HUES64 (cell line): ENCODE measurements around the gene KRTAP9-4. TPM values are rescaled to one million over a fixed set of nuclear protein-coding genes. Genes with fewer than 3 reads are reported as not detected.
"Not testable (repeated sequence)": the region's sequence is repeated elsewhere in the genome, so short reads cannot be mapped to it uniquely, and the experiment has no call there.

ENCODE experiments used
- H3K27ac ChIP-seq: 2 replicates; pipeline ENCODE4 v1.7.0; 2013; ENCODE audit warnings: low read depth, low read length, inconsistent platforms
- H3K27me3 ChIP-seq: 2 replicates; pipeline ENCODE4 v1.6.1; 2013; ENCODE audit warnings: mild to moderate bottlenecking, low read length; ENCODE audit not compliant: insufficient read depth
- H3K36me3 ChIP-seq: 2 replicates; pipeline ENCODE4 v1.6.1; 2013; ENCODE audit warnings: mild to moderate bottlenecking, low read length; ENCODE audit not compliant: insufficient read depth
- H3K4me1 ChIP-seq: 2 replicates; pipeline ENCODE4 v1.6.1; 2013; ENCODE audit warnings: mild to moderate bottlenecking, low read length, moderate library complexity; ENCODE audit not compliant: insufficient read depth
- H3K4me3 ChIP-seq: 2 replicates; pipeline ENCODE4 v1.5.1; 2013; ENCODE audit warnings: mild to moderate bottlenecking, low read length, moderate library complexity
- H3K9ac ChIP-seq: 2 replicates; pipeline ENCODE4 v1.6.1; 2013; ENCODE audit warnings: mild to moderate bottlenecking, low read depth, low read length
- H3K9me3 ChIP-seq: 2 replicates; pipeline ENCODE4 v1.6.1; 2013; ENCODE audit warnings: low read depth, low read length; ENCODE audit not compliant: insufficient read depth
- WGBS: fragments of 150-250, 120-280 bp; methylation state at CpG from one replicate; pipeline ENCODE4 v1.1.7; 2013; ENCODE audit warnings: missing lambda C conversion rate; 5-methylcytosine and 5-hydroxymethylcytosine counted together
- polyA plus RNA-seq, 2 experiments: library from polyadenylated mRNA; stranded (reverse); fragments of 50-300 nt; gene quantifications; one replicate each; pipeline ENCODE4 v1.2.3, GENCODE V29; 2013

Gene KRTAP9-4, protein sequence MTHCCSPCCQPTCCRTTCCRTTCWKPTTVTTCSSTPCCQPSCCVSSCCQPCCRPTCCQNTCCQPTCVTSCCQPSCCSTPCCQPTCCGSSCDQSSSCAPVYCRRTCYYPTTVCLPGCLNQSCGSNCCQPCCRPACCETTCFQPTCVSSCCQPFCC
- not detected for polyA plus RNA-seq (2013, experiment 1 of 2)
- not detected for polyA plus RNA-seq (2013, experiment 2 of 2)

DNA sequence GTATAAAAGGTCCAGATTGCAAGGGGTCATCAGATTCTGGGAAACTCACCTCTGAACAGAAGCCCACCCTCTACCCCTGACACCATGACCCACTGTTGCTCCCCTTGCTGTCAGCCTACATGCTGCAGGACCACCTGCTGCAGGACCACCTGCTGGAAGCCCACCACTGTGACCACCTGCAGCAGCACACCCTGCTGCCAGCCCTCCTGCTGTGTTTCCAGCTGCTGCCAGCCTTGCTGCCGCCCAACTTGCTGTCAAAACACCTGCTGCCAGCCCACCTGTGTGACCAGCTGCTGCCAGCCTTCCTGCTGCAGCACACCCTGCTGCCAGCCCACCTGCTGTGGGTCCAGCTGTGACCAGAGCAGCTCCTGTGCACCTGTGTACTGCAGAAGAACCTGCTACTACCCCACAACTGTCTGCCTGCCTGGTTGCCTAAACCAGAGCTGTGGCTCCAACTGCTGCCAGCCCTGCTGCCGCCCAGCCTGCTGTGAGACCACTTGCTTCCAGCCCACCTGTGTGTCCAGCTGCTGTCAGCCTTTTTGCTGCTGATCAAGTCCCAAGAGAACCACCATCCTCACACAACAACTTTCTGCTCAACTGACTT is at the start of gene KRTAP9-4:
Gene KRTAP9-4 (plus strand): TSS at position 51 of the 604 bp plus-strand sequence. CDS start 34 bp downstream, at position 85.
- H3K4me3 ChIP-seq, H3K9me3 ChIP-seq, H3K9ac ChIP-seq, H3K4me1 ChIP-seq, H3K27ac ChIP-seq, H3K36me3 ChIP-seq: not testable (repeated sequence)
- H3K27me3 ChIP-seq: peaks cover 15% of the 10 kb centered on the region
- WGBS: 69% methylated on average over 2 of the region's 2 CpGs

DNA sequence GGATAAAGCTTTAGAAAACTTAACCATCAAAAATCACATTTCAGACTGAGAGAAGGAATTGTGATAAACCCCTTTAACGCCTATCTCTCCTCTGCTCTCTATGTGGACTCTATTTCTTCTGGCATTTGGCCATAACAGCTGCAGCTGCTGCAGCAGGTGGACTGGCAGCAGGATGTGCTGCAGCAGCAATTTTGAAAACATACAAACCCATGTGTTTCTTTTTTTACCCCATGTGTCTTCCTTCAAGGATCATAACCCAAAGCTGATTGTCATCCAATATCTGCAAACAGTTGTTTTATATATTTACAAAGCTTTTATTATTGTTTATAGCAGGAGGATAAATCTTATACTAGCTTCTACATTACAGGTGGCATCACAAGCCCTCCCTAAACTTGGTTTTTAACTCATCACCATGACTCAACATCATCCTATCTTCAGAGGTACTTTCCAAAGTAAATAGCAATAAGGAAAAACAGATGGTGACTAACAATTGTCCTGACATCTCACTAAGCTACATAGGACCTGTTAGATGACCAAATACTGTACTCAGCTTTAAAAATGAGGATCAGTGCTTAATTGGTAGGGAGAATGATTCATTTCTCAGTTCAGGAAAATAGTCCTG is 37.5 kb upstream of the KRTAP9-4 start:
- no peaks in the 10 kb centered on the region for H3K27me3 ChIP-seq
- H3K9ac ChIP-seq: no peak overlapping the region
- H3K4me3 ChIP-seq: no peak overlapping the region
- peaks cover 12% of the 10 kb centered on the region; the same call in 1 of the 2 replicates for H3K9me3 ChIP-seq
- H3K4me1 ChIP-seq: no peaks in the 10 kb centered on the region
- 84% methylated on average over 1 of the region's 1 CpG for WGBS
- no peak overlapping the region for H3K27ac ChIP-seq
- H3K36me3 ChIP-seq: no peaks in the 10 kb centered on the region

DNA sequence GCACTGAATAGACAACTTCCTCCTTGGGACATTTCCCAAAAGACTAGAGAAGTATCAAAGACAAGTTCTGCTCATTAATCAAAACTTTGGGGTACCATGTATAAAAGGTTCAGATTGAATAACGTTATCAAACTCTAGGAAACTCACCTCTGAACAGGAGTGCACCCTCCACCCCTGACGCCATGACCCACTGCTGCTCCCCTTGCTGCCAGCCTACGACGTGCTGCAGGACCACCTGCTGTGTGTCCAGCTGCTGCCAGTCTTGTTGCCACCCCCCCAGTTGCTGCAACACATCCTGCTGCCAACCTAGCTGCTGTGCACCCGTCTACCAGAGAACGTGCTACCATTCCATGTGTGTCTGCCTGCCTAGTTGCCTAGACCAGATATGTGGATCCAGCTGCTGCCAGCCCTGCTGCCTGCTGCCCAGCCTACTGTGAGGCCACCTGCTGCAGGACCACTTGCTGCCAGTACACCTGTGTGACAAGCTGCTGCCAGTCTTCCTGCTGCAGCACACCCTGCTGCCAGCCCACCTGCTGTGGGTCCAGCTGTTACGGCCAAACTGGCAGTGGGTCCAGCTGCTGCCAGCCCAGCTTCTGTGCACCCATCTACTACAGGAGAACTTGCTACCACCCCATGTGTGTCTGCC is 36.8 kb upstream of the KRTAP9-4 start:
- Histone ChIP-seq H3K36me3 (no peaks in the 10 kb centered on the region), H3K27me3 (no peaks in the 10 kb centered on the region), H3K4me1 (no peaks in the 10 kb centered on the region), H3K4me3 (no peak overlapping the region), H3K27ac (no peak overlapping the region), H3K9me3 (peaks cover 7% of the 10 kb centered on the region; the same call in 1 of the 2 replicates), H3K9ac (no peak overlapping the region)
- WGBS: 88% methylated on average over 7 of the region's 7 CpGs

DNA sequence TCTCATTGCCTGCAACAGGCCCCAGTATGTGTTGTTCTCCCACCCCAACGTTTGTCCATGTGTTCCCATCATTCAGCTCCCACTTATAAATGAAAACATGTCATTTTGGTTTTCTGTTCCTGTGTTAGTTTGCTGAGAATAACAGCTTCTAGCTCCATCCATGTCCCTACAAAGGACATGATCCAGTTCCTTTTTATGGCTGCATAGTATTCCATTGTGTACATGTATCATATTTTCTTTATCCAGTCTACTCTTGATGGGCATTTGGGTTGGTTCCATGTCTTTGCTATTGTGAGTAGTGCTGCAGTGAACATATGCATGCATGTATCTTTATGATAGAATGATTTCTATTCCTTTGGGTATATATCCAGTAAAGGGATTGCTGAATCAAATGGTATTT is 33.8 kb upstream of the KRTAP9-4 start:
- Histone ChIP-seq H3K9me3 (no peaks in the 10 kb centered on the region), H3K36me3 (no peaks in the 10 kb centered on the region), H3K4me1 (no peaks in the 10 kb centered on the region), H3K27me3 (no peaks in the 10 kb centered on the region), H3K9ac (no peak overlapping the region), H3K27ac (no peak overlapping the region), H3K4me3 (no peak overlapping the region)
- 86% methylated on average over 1 of the region's 1 CpG for WGBS

DNA sequence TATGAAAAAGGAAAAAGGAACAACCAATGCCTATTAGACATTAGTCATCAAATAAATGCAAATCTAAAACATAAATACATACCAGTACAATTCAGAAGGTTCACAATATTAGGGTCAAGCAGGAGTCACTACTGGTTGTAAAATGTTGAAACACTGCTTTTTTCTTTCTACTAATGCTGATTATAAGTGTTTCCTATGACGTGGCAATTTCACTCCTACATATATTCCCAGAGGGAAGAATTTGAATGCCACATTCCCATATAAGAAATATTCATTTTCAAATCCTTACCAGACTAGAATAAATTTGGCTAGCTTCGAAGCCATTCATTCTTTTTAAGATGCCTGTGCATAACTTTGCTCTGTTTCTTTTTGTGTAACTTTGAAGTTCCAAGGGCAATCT is 25.7 kb upstream of the KRTAP9-4 start:
- WGBS: 93% methylated on average over 2 of the region's 2 CpGs
- no peak overlapping the region for H3K9ac ChIP-seq
- no peak overlapping the region for H3K27ac ChIP-seq
- H3K4me3 ChIP-seq: no peak overlapping the region
- H3K27me3 ChIP-seq: no peaks in the 10 kb centered on the region
- H3K36me3 ChIP-seq: no peaks in the 10 kb centered on the region
- H3K4me1 ChIP-seq: no peaks in the 10 kb centered on the region
- H3K9me3 ChIP-seq: no peaks in the 10 kb centered on the region

DNA sequence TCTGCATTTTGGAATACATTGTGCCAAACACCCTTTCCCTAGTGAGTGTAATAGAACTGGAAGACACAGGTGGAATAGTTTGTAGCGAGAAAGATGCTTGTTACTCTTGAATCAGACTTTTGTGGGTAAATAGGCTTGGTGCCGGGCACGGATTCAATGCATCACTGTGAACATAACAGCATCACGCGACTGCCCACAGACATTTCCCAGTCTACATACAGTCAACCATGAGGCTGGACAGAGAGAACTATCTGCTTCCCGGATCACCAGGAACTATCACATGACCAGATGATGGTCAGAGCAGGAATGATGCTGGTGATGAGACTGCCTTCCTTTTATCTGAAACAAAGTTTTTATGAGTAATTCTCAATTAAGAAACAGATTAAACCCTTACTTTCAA is 23.4 kb upstream of the KRTAP9-4 start:
- Histone ChIP-seq H3K4me3 (no peak overlapping the region), H3K27me3 (no peaks in the 10 kb centered on the region), H3K9me3 (no peaks in the 10 kb centered on the region), H3K27ac (no peak overlapping the region), H3K9ac (no peak overlapping the region), H3K4me1 (no peaks in the 10 kb centered on the region), H3K36me3 (no peaks in the 10 kb centered on the region)
- WGBS: 92% methylated on average over 6 of the region's 6 CpGs

DNA sequence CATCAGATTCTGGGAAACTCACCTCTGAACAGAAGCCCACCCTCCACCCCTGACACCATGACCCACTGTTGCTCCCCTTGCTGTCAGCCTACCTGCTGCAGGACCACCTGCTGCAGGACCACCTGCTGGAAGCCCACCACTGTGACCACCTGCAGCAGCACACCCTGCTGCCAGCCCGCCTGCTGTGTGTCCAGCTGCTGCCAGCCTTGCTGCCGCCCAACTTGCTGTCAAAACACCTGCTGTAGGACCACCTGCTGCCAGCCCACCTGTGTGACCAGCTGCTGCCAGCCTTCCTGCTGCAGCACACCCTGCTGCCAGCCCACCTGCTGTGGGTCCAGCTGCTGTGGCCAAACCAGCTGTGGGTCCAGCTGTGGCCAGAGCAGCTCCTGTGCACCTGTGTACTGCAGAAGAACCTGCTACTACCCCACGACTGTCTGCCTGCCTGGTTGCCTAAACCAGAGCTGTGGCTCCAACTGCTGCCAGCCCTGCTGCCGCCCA is 22.8 kb upstream of the KRTAP9-4 start, which contains the start of gene KRTAP9-2:
Gene KRTAP9-2 (plus strand): TSS at position 51 of the 498 bp plus-strand sequence. CDS start 7 bp downstream, at position 58.
- H3K4me3 ChIP-seq, H3K27me3 ChIP-seq: not testable (repeated sequence)

DNA sequence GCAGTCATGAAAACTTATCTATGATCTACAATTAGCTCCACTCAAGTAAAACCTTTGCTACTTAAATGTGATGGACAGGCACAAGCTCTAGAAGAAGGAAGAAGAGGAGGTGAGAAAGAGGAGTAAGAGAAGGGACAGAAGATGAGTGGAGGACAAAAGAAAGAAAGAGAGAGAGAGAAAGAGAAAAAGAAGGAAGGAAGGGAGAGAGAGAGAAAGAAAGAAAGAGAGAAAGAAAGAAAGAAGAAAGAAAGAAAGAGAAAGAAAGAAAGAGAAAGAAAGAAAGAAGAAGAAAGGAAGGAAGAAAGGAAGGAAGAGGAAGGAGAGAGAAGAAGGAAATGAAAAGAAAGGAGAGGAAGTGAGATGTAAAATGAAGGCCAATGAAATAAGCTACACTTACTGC is 19.4 kb upstream of the KRTAP9-4 start:
- H3K9me3 ChIP-seq: no peaks in the 10 kb centered on the region
- H3K9ac ChIP-seq: no peak overlapping the region
- no peaks in the 10 kb centered on the region for H3K36me3 ChIP-seq
- no peaks in the 10 kb centered on the region for H3K4me1 ChIP-seq
- no peaks in the 10 kb centered on the region for H3K27me3 ChIP-seq
- H3K4me3 ChIP-seq: no peak overlapping the region
- H3K27ac ChIP-seq: no peak overlapping the region

More for the DNA sequence above, 22.8 kb upstream of the KRTAP9-4 start, which contains the start of gene KRTAP9-2:
- H3K27ac ChIP-seq, H3K9ac ChIP-seq, H3K4me1 ChIP-seq, H3K9me3 ChIP-seq, H3K36me3 ChIP-seq: not testable (repeated sequence)
- WGBS: 86% methylated on average over 2 of the region's 4 CpGs

DNA sequence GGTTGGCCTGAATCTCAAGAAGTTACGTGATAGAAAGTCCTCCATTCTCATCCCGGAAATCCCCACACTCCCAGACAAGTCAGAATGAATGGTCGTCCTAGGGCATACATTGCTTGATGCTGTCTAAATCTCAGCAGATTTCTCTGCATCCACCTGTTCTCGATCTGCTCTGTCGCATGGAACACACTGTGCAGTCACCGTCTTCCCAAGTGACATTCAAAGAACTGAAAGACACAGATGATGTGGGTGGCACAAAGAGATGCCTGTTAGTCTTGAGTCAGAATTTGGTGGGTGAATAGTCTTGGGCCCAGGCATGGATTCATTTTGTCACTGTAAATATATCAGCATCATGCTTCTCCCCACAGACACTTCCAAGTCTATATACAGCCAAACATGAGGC is 17.8 kb upstream of the KRTAP9-4 start:
- no peaks in the 10 kb centered on the region for H3K9me3 ChIP-seq
- no peak overlapping the region for H3K4me3 ChIP-seq
- H3K4me1 ChIP-seq: no peaks in the 10 kb centered on the region
- no peak overlapping the region for H3K27ac ChIP-seq
- H3K27me3 ChIP-seq: no peaks in the 10 kb centered on the region
- no peaks in the 10 kb centered on the region for H3K36me3 ChIP-seq
- 93% methylated on average over 6 of the region's 6 CpGs for WGBS
- H3K9ac ChIP-seq: no peak overlapping the region

DNA sequence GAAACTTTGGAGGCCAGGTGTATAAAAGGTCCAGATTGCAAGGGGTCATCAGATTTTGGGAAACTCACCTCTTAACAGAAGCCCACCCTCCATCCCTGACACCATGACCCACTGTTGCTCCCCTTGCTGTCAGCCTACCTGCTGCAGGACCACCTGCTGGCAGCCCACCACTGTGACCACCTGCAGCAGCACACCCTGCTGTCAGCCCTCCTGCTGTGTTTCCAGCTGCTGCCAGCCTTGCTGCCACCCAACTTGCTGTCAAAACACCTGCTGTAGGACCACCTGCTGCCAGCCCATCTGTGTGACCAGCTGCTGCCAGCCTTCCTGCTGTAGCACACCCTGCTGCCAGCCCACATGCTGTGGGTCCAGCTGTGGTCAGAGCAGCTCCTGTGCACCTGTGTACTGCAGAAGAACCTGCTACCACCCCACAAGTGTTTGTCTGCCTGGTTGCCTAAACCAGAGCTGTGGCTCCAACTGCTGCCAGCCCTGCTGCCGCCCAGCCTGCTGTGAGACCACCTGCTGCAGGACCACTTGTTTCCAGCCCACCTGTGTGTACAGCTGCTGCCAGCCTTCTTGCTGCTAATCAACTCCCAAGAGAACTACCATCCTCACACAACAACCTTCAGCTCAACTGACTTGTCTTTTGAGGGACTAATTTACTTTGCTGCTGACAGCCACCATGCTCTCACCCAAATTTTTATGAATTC is 16.9 kb upstream of the KRTAP9-4 start, which contains the start of gene KRTAP9-3:
Gene KRTAP9-3 (plus strand): TSS at position 51 of the 707 bp plus-strand sequence. CDS start 53 bp downstream, at position 104.
- not testable (repeated sequence) for H3K9me3 ChIP-seq, H3K36me3 ChIP-seq, H3K27ac ChIP-seq, H3K4me1 ChIP-seq, H3K27me3 ChIP-seq, H3K9ac ChIP-seq, H3K4me3 ChIP-seq
- 91% methylated on average over 1 of the region's 1 CpG for WGBS
